ENCODE data around the gene CHD3.

Gene CHD3

GRCh38 chr17:7888184-7888920 lies at the start of gene CHD3:
Gene CHD3 (plus strand): TSS chr17:7888789. CDS start chr17:7889001, 212 bp downstream.
- DNase-seq = peak; percentile 17

GRCh38 chr17:7839190-7839875 lies 49.3 kb upstream of the CHD3 start:
- no peak for DNase-seq

- no peak for DNase-seq
These were observed 48.7 kb upstream of the CHD3 start for GRCh38 chr17:7839876-7840261.

GRCh38 chr17:7840441-7840840 lies 48.1 kb upstream of the CHD3 start:
- no peak for DNase-seq

GRCh38 chr17:7840875-7841274 lies 47.7 kb upstream of the CHD3 start:
- no peak for DNase-seq

- DNase-seq = peak; percentile 89
These were observed 47.1 kb upstream of the CHD3 start for GRCh38 chr17:7841396-7841914.

GRCh38 chr17:7841915-7842379 lies 46.6 kb upstream of the CHD3 start:
- peak; percentile 85 for DNase-seq

- DNase-seq = peak; percentile 85
These were observed 46.0 kb upstream of the CHD3 start for GRCh38 chr17:7842380-7843256.

GRCh38 chr17:7843257-7843535 lies 45.4 kb upstream of the CHD3 start:
- peak; percentile 35 for DNase-seq

- DNase-seq = peak; percentile 86
These were observed 44.9 kb upstream of the CHD3 start for GRCh38 chr17:7843536-7844291.

- peak; percentile 73 for DNase-seq
These were observed 44.1 kb upstream of the CHD3 start for GRCh38 chr17:7844292-7845154.

GRCh38 chr17:7845359-7846062 lies 43.1 kb upstream of the CHD3 start:
- DNase-seq = no peak

- DNase-seq = no peak
These were observed 42.4 kb upstream of the CHD3 start for GRCh38 chr17:7846063-7846735.

GRCh38 chr17:7846765-7847661 lies 41.6 kb upstream of the CHD3 start:
- no peak for DNase-seq

- DNase-seq = no peak
These were observed 40.4 kb upstream of the CHD3 start for GRCh38 chr17:7848131-7848579.

GRCh38 chr17:7848739-7849129 lies 39.9 kb upstream of the CHD3 start:
- no peak for DNase-seq

GRCh38 chr17:7849130-7849750 lies 39.3 kb upstream of the CHD3 start:
- no peak for DNase-seq

GRCh38 chr17:7849751-7850504 lies 38.7 kb upstream of the CHD3 start:
- DNase-seq = no peak
